ENCODE results near the gene HLTF. TPM values are rescaled to one million over a fixed set of nuclear protein-coding genes. Genes with fewer than 3 reads are reported as not detected.

Gene HLTF
- total RNA-seq, 2 donors from 2014 or later = 10.9 to 15.3 TPM

DNA sequence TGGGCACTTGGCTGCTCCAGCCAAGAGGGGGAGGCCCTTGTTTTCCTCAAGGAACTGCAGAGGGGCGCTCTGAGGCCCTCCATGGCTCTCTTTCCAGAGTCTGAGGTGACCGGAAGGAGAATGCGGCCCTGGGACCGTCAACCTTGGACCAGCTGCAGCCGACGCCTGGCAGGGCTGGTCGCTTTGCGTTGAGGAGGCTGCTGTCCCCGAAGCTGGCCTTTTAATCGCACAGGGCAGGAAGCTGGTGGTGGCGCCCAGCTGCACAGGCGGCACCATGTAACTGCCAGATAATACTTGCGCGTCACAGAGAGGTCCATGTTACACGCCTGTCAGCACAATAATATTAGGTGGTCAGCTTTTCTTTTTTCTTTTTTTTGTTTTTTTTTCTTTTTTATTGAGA, 875 bp upstream of the HLTF start:
- DNase-seq = no peak
- intact Hi-C loops (cut with DNase I) = no loop called here
- Histone ChIP-seq H3K27me3 (no peaks in the 10 kb centered on the region), H3K4me3 (no peak overlapping the region), H3K36me3 (replicated peaks in 1 of 2; ENCODE audit: insufficient read depth in 1 of 2, low read depth in 2 of 2) (no peaks in the 10 kb centered on the region), H3K4me1 (peaks cover 19% of the 10 kb centered on the region), H3K9me3 (no peaks in the 10 kb centered on the region), H3K27ac (no peak overlapping the region)
- whole genome bisulfite sequencing, 2 donors = 92% methylated on average over 10 to 14 of the region's 15 CpGs
- TF ChIP-seq, protein P1, sequence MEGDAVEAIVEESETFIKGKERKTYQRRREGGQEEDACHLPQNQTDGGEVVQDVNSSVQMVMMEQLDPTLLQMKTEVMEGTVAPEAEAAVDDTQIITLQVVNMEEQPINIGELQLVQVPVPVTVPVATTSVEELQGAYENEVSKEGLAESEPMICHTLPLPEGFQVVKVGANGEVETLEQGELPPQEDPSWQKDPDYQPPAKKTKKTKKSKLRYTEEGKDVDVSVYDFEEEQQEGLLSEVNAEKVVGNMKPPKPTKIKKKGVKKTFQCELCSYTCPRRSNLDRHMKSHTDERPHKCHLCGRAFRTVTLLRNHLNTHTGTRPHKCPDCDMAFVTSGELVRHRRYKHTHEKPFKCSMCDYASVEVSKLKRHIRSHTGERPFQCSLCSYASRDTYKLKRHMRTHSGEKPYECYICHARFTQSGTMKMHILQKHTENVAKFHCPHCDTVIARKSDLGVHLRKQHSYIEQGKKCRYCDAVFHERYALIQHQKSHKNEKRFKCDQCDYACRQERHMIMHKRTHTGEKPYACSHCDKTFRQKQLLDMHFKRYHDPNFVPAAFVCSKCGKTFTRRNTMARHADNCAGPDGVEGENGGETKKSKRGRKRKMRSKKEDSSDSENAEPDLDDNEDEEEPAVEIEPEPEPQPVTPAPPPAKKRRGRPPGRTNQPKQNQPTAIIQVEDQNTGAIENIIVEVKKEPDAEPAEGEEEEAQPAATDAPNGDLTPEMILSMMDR (IDR thresholded peaks at IDR 0.05) = no peak
- no peak for TF ChIP-seq POLR2A (IDR thresholded peaks at IDR 0.05)
- ATAC-seq = no peak

DNA sequence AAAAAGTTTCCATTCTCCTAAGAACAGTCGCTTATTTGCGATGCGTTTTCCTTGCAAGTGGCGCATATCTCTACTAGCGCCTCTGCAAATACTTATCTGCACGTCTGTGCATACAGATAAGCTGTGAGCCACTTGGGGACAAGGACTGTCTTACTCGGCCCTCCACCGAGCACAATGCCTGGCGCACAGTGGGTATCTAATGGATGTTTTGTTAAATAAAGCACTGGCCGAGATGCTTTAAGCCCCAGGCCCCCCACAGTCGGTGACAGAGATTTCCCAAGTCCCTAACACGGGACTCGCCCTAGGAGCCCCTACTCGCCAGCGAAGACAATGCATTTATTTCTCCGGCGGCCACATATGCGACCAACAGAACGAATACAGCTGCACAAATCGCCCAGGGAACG, 503 bp downstream of the HLTF start:
- no peak for DNase-seq
- Histone ChIP-seq H3K36me3 (replicated peaks in 1 of 2; ENCODE audit: insufficient read depth in 1 of 2, low read depth in 2 of 2) (no peaks in the 10 kb centered on the region), H3K9me3 (no peaks in the 10 kb centered on the region), H3K4me3 (peak overlapping the region; percentile 33 to 42), H3K27ac (peak overlapping the region; percentile 57 to 80 (median 72)), H3K4me1 (peaks cover 19% of the 10 kb centered on the region), H3K27me3 (no peaks in the 10 kb centered on the region)
- no peak for TF ChIP-seq POLR2A (IDR thresholded peaks at IDR 0.05)
- TF ChIP-seq, protein P1 (IDR thresholded peaks at IDR 0.05) = no peak
- peak; percentile 1 for ATAC-seq
- 0 to 2% methylated on average over 19 to 21 of the region's 21 CpGs for WGBS, 2 donors
- intact Hi-C loops (cut with DNase I) = no loop called here

DNA sequence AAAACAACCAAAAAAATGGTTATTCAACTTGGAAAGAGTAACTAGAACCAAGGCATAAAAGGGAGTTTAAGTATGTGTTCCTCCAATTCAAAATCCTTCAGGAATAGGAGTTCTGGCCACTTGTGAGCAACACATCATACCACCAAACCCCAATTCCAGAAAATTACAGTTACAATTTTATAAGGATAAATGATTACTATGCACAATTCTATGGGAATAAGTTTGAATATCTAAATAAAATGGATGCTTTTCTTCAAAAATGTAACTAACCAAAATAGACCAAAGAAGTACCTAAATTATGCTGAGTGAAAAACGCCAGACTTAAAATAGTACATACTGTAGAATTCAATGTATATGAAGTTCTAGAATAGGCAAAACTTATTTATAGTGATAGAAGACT, 4.6 kb downstream of the HLTF start:
- 87 to 96% methylated on average over 1 of the region's 1 CpG for WGBS, 2 donors
- DNase-seq (no peak), ATAC-seq (no peak)
- no peaks in the 10 kb centered on the region for H3K9me3 ChIP-seq
- no peaks in the 10 kb centered on the region for H3K27me3 ChIP-seq
- TF ChIP-seq, protein P1 (IDR thresholded peaks at IDR 0.05) = no peak
- TF ChIP-seq POLR2A (IDR thresholded peaks at IDR 0.05) = no peak
- intact Hi-C loops (cut with DNase I) = no loop called here
- no peak overlapping the region for H3K4me3 ChIP-seq
- H3K4me1 ChIP-seq = peaks cover 16% of the 10 kb centered on the region
- H3K27ac ChIP-seq = no peak overlapping the region
- no peaks in the 10 kb centered on the region for H3K36me3 ChIP-seq (replicated peaks in 1 of 2; ENCODE audit: insufficient read depth in 1 of 2, low read depth in 2 of 2)

DNA sequence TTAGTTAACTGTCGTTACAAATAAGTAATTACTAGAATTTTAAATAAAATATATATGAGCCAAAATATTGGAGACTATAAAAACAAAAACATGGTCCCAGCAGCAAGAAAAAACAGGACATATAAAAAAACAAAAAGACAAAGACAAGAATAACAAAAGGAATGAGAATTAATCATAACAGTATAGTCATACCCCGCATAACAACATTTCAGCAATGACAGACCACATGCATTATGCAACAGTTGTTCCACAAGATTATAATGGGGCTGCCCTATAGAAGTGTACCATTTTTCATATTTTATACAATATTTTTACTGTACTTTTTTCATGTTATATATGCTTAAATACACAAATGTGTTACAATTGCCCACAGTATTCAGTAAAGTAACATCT, 5.6 kb downstream of the HLTF start:
- 90 to 93% methylated on average over 2 of the region's 2 CpGs for WGBS, 2 donors
- no peaks in the 10 kb centered on the region for H3K27me3 ChIP-seq
- H3K4me1 ChIP-seq = peaks cover 13% of the 10 kb centered on the region
- no peak for TF ChIP-seq POLR2A (IDR thresholded peaks at IDR 0.05)
- TF ChIP-seq, protein P1 (IDR thresholded peaks at IDR 0.05) = no peak
- no peak for DNase-seq
- intact Hi-C loops (cut with DNase I) = no loop called here
- no peak for ATAC-seq
- peaks cover 0 to under 1% of the 10 kb centered on the region in 2 donors for H3K36me3 ChIP-seq (replicated peaks in 1 of 2; ENCODE audit: insufficient read depth in 1 of 2, low read depth in 2 of 2)
- no peak overlapping the region for H3K4me3 ChIP-seq
- H3K27ac ChIP-seq = no peak overlapping the region
- H3K9me3 ChIP-seq = no peaks in the 10 kb centered on the region

DNA sequence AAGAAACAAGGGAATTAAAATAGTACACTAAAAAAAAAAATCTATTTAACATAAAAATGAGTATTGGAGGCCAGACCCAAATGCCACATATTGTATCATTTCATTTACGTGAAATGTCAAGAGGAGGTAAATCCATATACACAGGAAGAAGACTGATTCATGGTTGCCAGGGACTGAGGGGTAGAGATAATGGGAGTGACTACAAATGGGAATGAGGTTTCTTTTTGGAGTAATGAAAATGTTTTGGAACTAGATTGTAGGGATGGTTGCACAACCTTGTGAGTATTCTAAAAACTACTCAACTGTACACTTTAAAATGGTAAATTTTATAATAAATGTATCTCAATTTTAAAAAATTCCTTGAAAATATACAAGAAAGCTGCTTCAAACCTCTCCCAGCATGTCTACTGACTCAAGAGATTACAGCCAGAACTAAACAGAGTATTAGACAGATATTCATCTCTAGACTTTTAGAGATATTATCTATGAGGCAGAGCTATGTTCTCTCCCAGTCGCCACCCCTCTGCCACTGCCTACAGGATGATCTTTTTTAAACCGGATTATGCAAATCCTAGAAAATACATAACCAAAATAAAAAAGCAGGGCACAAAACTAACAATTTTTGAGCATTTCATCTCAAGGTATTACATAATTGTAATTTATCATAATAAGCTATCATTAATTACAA, 6.2 kb downstream of the HLTF start:
- Histone ChIP-seq H3K36me3 (replicated peaks in 1 of 2; ENCODE audit: insufficient read depth in 1 of 2, low read depth in 2 of 2) (peaks cover 0 to 3% of the 10 kb centered on the region in 2 donors), H3K9me3 (no peaks in the 10 kb centered on the region), H3K27me3 (no peaks in the 10 kb centered on the region), H3K4me3 (no peak overlapping the region), H3K27ac (no peak overlapping the region), H3K4me1 (peaks cover 9% of the 10 kb centered on the region)
- WGBS, 2 donors = 99 to 100% methylated on average over 3 of the region's 3 CpGs
- ATAC-seq (no peak), DNase-seq (no peak)
- no peak for TF ChIP-seq POLR2A (IDR thresholded peaks at IDR 0.05)
- TF ChIP-seq, protein P1 (IDR thresholded peaks at IDR 0.05) = no peak
- intact Hi-C loops (cut with DNase I) = no loop called here

All from body of pancreas (tissue), 4 donors.